HG02943 (cell line): ENCODE results near the gene KRT37.

ENCODE experiments used
- ATAC-seq: cut with Tn5 transposase; IDR thresholded peaks from one replicate; pipeline ENCODE4 v1.9.1; 2021; ENCODE audit warnings: mild to moderate bottlenecking, low read depth, moderate library complexity; ENCODE audit not compliant: unreplicated experiment

The KRT37 gene

GRCh38 chr17:41424111-41424635, at the start of gene KRT37:
KRT37 (minus strand) TSS chr17:41424585; CDS start chr17:41424523, 62 bp downstream.
- ATAC-seq = no peak

GRCh38 chr17:41468346-41468745, 44.0 kb upstream of the KRT37 start:
- ATAC-seq = no peak

GRCh38 chr17:41467561-41467960, 43.2 kb upstream of the KRT37 start:
- ATAC-seq = no peak

GRCh38 chr17:41466988-41467387, 42.6 kb upstream of the KRT37 start, which contains the start of gene KRT32:
KRT32 (minus strand) TSS chr17:41467386; CDS start chr17:41467325, 61 bp downstream.
- ATAC-seq = no peak

- no peak for ATAC-seq
Observed at GRCh38 chr17:41464682-41465081, 40.3 kb upstream of the KRT37 start.

GRCh38 chr17:41464173-41464572, 39.8 kb upstream of the KRT37 start:
- ATAC-seq = no peak

GRCh38 chr17:41463746-41464145, 39.4 kb upstream of the KRT37 start:
- ATAC-seq = no peak

- ATAC-seq = no peak
Observed at GRCh38 chr17:41462705-41463104, 38.3 kb upstream of the KRT37 start.

- no peak for ATAC-seq
Observed at GRCh38 chr17:41457676-41458075, 33.3 kb upstream of the KRT37 start.

- ATAC-seq = no peak
Observed at GRCh38 chr17:41456204-41456603, 31.8 kb upstream of the KRT37 start.

GRCh38 chr17:41455236-41455635, 30.9 kb upstream of the KRT37 start:
- ATAC-seq = no peak

GRCh38 chr17:41453066-41453465, 28.7 kb upstream of the KRT37 start:
- no peak for ATAC-seq

GRCh38 chr17:41452281-41452680, 27.9 kb upstream of the KRT37 start:
- no peak for ATAC-seq

- no peak for ATAC-seq
Observed at GRCh38 chr17:41451154-41451728, 26.9 kb upstream of the KRT37 start.

GRCh38 chr17:41449008-41449407, 24.6 kb upstream of the KRT37 start:
- ATAC-seq = no peak

GRCh38 chr17:41448506-41448905, 24.1 kb upstream of the KRT37 start:
- no peak for ATAC-seq

- ATAC-seq = no peak
Observed at GRCh38 chr17:41446806-41447205, 22.4 kb upstream of the KRT37 start.

GRCh38 chr17:41444640-41445039, 20.3 kb upstream of the KRT37 start:
- no peak for ATAC-seq

GRCh38 chr17:41444186-41444585, 19.8 kb upstream of the KRT37 start:
- ATAC-seq = no peak

GRCh38 chr17:41442739-41443138, 18.4 kb upstream of the KRT37 start:
- no peak for ATAC-seq

GRCh38 chr17:41440531-41441033, 16.2 kb upstream of the KRT37 start, which contains the start of gene KRT38:
KRT38 (minus strand) TSS chr17:41440983; CDS start chr17:41440921, 62 bp downstream.
- ATAC-seq = no peak

GRCh38 chr17:41439375-41439774, 15.0 kb upstream of the KRT37 start:
- ATAC-seq = no peak
